ENCODE data around the gene TXLNG.
"Not testable (repeated sequence)": the region's sequence is repeated elsewhere in the genome, so short reads cannot be mapped to it uniquely, and the experiment has no call there.

The TXLNG gene

GRCh38 chrX:16786139-16786790 is at the start of gene TXLNG:
Gene TXLNG (plus strand): TSS chrX:16786466. CDS start chrX:16786488, 22 bp downstream.
- peak; percentile 100 for DNase-seq

- no peak for DNase-seq
Measured at GRCh38 chrX:16737024-16737423, 49.2 kb upstream of the TXLNG start.

- no peak for DNase-seq
Measured at GRCh38 chrX:16739574-16739973, 46.7 kb upstream of the TXLNG start.

- no peak for DNase-seq
Measured at GRCh38 chrX:16743604-16744325, 42.5 kb upstream of the TXLNG start.

- no peak for DNase-seq
Measured at GRCh38 chrX:16745102-16745501, 41.2 kb upstream of the TXLNG start.

GRCh38 chrX:16745659-16746058 is 40.6 kb upstream of the TXLNG start:
- DNase-seq = no peak

GRCh38 chrX:16748425-16748824 is 37.8 kb upstream of the TXLNG start:
- DNase-seq = no peak

GRCh38 chrX:16750136-16750535 is 36.1 kb upstream of the TXLNG start:
- no peak for DNase-seq

GRCh38 chrX:16754019-16754418 is 32.2 kb upstream of the TXLNG start:
- DNase-seq = no peak

GRCh38 chrX:16756724-16757123 is 29.5 kb upstream of the TXLNG start:
- DNase-seq = no peak

- DNase-seq = not testable (repeated sequence)
Measured at GRCh38 chrX:16761500-16761899, 24.8 kb upstream of the TXLNG start.

GRCh38 chrX:16762579-16762978 is 23.7 kb upstream of the TXLNG start:
- no peak for DNase-seq

- no peak for DNase-seq
Measured at GRCh38 chrX:16765594-16765993, 20.7 kb upstream of the TXLNG start.

- no peak for DNase-seq
Measured at GRCh38 chrX:16770970-16771482, 15.2 kb upstream of the TXLNG start.

GRCh38 chrX:16771483-16772398 is 14.5 kb upstream of the TXLNG start:
- peak; percentile 88 for DNase-seq

GRCh38 chrX:16772460-16772859 is 13.8 kb upstream of the TXLNG start:
- DNase-seq = no peak

- no peak for DNase-seq
Measured at GRCh38 chrX:16774746-16775145, 11.5 kb upstream of the TXLNG start.

GRCh38 chrX:16778545-16778944 is 7.7 kb upstream of the TXLNG start:
- DNase-seq = no peak

GRCh38 chrX:16778993-16779392 is 7.3 kb upstream of the TXLNG start:
- no peak for DNase-seq

- DNase-seq = not testable (repeated sequence)
Measured at GRCh38 chrX:16779815-16780214, 6.5 kb upstream of the TXLNG start.

- DNase-seq = no peak
Measured at GRCh38 chrX:16783452-16783851, 2.8 kb upstream of the TXLNG start.

GRCh38 chrX:16784440-16784839 is 1.8 kb upstream of the TXLNG start:
- DNase-seq = not testable (repeated sequence)
